Gastrocnemius medialis (tissue), 4 donors: ENCODE results near the gene USP31.

Experiments
- POLR2A ChIP-seq, 2 donors: fragments of 450-650 bp; IDR thresholded peaks; one replicate each; pipeline ENCODE4 v1.6.1; 2017; ENCODE audit warnings: antibody characterized with exemption in 2 of 2, mild to moderate bottlenecking in 2 of 2, moderate library complexity in 2 of 2
- TF ChIP-seq, protein P1 (sequence below), 5 experiments: fragments of 450-650 bp in 3 of 5; fragments of 200-600 bp in 2 of 5; sonication (generic) in 2 of 5; IDR thresholded peaks in 4 of 5; conservative IDR thresholded peaks in 1 of 5; 1 replicate in 4 of 5; 2 replicates in 1 of 5; pipeline ENCODE4 v1.5.1; 2016 to 2019; ENCODE audit warnings: antibody characterized with exemption in 5 of 5, mild to moderate bottlenecking in 3 of 5, moderate library complexity in 3 of 5

DNA sequence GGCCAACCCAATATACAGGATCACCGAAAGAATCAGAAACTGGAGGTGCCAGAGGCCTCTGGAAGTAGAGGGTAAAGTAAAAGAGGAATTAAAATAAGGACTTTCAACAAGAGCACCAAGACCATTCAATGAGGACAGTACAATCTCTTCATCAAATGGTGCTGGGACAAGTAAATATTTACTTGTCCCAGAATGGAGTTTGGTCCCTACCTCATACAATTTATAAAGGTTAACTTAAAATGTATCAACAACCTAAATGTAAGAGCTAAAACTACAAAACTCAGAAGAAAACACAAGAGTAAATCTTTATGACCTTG is 56.5 kb downstream of the USP31 start:
- TF ChIP-seq, protein P1, sequence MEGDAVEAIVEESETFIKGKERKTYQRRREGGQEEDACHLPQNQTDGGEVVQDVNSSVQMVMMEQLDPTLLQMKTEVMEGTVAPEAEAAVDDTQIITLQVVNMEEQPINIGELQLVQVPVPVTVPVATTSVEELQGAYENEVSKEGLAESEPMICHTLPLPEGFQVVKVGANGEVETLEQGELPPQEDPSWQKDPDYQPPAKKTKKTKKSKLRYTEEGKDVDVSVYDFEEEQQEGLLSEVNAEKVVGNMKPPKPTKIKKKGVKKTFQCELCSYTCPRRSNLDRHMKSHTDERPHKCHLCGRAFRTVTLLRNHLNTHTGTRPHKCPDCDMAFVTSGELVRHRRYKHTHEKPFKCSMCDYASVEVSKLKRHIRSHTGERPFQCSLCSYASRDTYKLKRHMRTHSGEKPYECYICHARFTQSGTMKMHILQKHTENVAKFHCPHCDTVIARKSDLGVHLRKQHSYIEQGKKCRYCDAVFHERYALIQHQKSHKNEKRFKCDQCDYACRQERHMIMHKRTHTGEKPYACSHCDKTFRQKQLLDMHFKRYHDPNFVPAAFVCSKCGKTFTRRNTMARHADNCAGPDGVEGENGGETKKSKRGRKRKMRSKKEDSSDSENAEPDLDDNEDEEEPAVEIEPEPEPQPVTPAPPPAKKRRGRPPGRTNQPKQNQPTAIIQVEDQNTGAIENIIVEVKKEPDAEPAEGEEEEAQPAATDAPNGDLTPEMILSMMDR (IDR thresholded peaks at IDR 0.05 in 4 of 5, conservative IDR thresholded peaks at IDR 0.05 in 1 of 5) = no peak
- no peak for TF ChIP-seq POLR2A (IDR thresholded peaks at IDR 0.05)
